Measurements from ENCODE around the gene ATP9B. TPM values are rescaled to one million over a fixed set of nuclear protein-coding genes. Genes with fewer than 3 reads are reported as not detected.

ATP9B gene
- total RNA-seq, 1 donor from 2014 or later: 48.6 TPM

DNA sequence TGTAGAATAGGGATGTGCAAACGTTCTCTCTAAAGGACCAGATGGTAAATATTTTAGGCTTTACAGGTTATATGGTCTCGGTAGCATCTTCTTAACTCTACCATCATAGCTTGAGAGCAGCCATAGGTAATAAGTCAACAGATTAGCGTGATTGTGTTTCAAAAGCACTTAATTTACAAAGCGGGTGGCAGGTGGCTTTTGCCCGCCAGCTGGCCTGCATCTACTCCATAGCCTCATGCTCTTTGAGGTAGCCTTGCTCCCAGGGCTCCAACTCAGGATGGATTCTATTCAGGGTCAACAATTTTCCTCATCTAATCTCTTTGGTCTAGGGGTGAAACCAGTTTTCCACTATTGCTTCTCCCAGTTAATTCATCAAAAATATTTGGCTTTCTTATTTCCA lies 5.0 kb upstream of the ATP9B start:
- no peak overlapping the region for H3K27ac ChIP-seq
- H3K4me3 ChIP-seq: no peak overlapping the region
- TF ChIP-seq, protein P1, sequence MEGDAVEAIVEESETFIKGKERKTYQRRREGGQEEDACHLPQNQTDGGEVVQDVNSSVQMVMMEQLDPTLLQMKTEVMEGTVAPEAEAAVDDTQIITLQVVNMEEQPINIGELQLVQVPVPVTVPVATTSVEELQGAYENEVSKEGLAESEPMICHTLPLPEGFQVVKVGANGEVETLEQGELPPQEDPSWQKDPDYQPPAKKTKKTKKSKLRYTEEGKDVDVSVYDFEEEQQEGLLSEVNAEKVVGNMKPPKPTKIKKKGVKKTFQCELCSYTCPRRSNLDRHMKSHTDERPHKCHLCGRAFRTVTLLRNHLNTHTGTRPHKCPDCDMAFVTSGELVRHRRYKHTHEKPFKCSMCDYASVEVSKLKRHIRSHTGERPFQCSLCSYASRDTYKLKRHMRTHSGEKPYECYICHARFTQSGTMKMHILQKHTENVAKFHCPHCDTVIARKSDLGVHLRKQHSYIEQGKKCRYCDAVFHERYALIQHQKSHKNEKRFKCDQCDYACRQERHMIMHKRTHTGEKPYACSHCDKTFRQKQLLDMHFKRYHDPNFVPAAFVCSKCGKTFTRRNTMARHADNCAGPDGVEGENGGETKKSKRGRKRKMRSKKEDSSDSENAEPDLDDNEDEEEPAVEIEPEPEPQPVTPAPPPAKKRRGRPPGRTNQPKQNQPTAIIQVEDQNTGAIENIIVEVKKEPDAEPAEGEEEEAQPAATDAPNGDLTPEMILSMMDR (IDR thresholded peaks at IDR 0.05): no peak
- DNase-seq: no peak
- no peaks in the 10 kb centered on the region for H3K27me3 ChIP-seq (ENCODE audit: low read depth)
- ATAC-seq: no peak
- H3K4me1 ChIP-seq: peaks cover 6% of the 10 kb centered on the region
- H3K9me3 ChIP-seq: no peaks in the 10 kb centered on the region
- H3K36me3 ChIP-seq: no peaks in the 10 kb centered on the region
- intact Hi-C loops (cut with DNase I): no loop called here

DNA sequence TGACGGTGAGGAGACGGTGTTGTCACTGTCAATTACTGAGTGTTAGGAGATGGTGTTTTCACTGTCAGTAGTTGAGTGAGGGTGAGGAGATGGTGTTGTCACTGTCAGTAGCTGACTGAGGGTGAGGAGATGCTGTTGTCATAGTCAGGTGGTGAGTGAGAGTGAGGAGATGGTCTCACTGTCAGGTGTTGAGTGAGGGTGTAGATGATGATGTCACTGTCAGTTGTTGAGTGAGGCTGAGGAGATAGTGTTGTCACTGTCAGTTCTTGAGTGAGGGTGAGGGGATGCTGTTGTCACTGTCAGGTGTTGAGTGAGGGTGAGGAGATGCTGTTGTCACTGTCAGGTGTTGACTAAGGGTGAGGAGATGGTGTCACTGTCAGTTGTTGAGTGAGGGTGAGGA lies 3.4 kb upstream of the ATP9B start:
- TF ChIP-seq, protein P1 (IDR thresholded peaks at IDR 0.05): no peak
- intact Hi-C loops (cut with DNase I): no loop called here
- ATAC-seq (no peak), DNase-seq (no peak)
- Histone ChIP-seq H3K27me3 (ENCODE audit: low read depth) (no peaks in the 10 kb centered on the region), H3K36me3 (no peaks in the 10 kb centered on the region), H3K4me3 (no peak overlapping the region), H3K9me3 (no peaks in the 10 kb centered on the region), H3K4me1 (peaks cover 17% of the 10 kb centered on the region), H3K27ac (no peak overlapping the region)

DNA sequence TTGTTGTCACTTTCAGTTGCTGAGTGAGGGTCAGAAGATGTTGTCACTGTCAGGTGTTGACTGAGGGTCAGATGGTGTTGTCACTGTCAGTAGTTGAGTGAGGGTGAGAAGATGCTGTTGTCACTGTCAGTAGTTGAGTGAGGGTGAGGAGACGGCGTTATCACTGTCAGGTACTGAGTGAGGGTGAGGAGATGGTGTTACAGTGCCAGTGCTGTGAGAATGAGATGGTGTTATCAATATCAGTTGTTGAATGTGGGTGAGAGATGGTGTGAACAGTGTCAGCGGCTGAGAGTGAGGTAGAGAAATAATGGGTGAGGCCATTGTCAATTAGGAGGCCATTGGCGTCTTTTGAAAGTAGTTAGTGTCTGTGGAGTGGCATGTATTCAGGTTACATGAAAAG lies 1.6 kb upstream of the ATP9B start:
- no peaks in the 10 kb centered on the region for H3K27me3 ChIP-seq (ENCODE audit: low read depth)
- no peak overlapping the region for H3K4me3 ChIP-seq
- H3K27ac ChIP-seq: peak overlapping the region; percentile 98
- no peaks in the 10 kb centered on the region for H3K9me3 ChIP-seq
- peaks cover 27% of the 10 kb centered on the region for H3K4me1 ChIP-seq
- no peaks in the 10 kb centered on the region for H3K36me3 ChIP-seq
- intact Hi-C loops (cut with DNase I): no loop called here
- TF ChIP-seq, protein P1 (IDR thresholded peaks at IDR 0.05): no peak
- DNase-seq: no peak
- no peak for ATAC-seq

GRCh38 chr18:79068341-79068936 lies 755 bp upstream of the ATP9B start:
- Histone ChIP-seq H3K27me3 (ENCODE audit: low read depth) (no peaks in the 10 kb centered on the region), H3K9me3 (no peaks in the 10 kb centered on the region), H3K4me1 (peaks cover 27% of the 10 kb centered on the region), H3K4me3 (peak overlapping the region; percentile 98), H3K27ac (peak overlapping the region; percentile 98), H3K36me3 (no peaks in the 10 kb centered on the region)
- intact Hi-C loops (cut with DNase I): no loop called here
- peak in 1 of 2 donors; percentile 2 for ATAC-seq
- TF ChIP-seq, protein P1 (IDR thresholded peaks at IDR 0.05): no peak
- DNase-seq: no peak

DNA sequence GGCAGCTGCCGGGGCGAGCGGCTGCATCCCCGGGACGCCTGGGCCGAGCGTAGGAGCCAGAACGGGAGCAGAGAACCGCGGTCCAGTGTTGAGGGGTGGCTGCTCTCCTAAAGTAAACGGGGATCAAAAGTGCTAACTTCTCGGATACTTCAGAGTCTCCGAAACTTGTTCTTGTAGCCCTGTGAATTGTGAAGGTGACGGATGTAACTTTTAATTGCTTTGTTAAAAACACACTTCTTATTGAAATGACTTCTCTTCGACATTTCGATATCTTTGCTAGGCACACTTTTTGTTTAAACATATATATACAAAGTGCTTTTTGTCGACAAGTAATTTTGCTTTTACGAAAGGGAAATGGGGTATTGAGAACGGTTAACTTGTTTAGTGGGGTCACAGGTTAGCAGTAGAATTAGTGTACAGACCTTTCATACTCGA lies 540 bp downstream of the ATP9B start:
- peak; percentile 43 to 60 for ATAC-seq
- DNase-seq: no peak
- Histone ChIP-seq H3K27ac (peak overlapping the region; percentile 98), H3K4me3 (peak overlapping the region; percentile 98), H3K36me3 (no peaks in the 10 kb centered on the region), H3K27me3 (ENCODE audit: low read depth) (no peaks in the 10 kb centered on the region), H3K4me1 (peaks cover 27% of the 10 kb centered on the region), H3K9me3 (no peaks in the 10 kb centered on the region)
- intact Hi-C loops (cut with DNase I): no loop called here
- TF ChIP-seq, protein P1 (IDR thresholded peaks at IDR 0.05): no peak
